ENCODE results near the gene TCF12. TPM values are rescaled to one million over a fixed set of nuclear protein-coding genes. Genes with fewer than 3 reads are reported as not detected.

The TCF12 gene
- total RNA-seq, 1 donor from 2014 or later: 106 TPM

DNA sequence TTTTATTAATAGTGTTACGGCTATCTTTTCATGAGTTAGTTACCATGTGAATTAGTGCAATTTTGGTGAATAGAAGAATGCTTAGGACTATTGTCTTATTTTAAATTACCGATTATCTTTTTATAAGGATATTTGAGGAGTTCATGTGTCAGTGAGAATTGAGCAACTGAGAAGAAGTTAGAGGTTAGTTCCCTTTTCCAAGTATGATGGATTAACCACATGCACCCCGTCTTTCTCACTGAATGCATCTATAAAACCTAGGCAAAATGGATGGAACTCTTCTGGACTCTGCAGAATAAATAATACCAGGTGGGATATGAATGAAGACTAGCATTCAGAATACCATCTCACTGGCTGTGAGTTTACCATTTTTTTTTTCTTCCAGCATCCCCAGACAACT is 74.3 kb downstream of the TCF12 start:
- H3K27ac Mint-ChIP-seq (ENCODE audit: unreplicated experiment): no peak overlapping the region
- DNase-seq (ENCODE audit: low spot score): no peak
- H3K9me3 Mint-ChIP-seq (ENCODE audit: low read depth): no peaks in the 10 kb centered on the region
- peaks cover 36% of the 10 kb centered on the region for H3K4me1 Mint-ChIP-seq (ENCODE audit: low read depth)
- peaks cover 2% of the 10 kb centered on the region for H3K36me3 Mint-ChIP-seq (ENCODE audit: low read depth)
- no peak overlapping the region for H3K4me3 Mint-ChIP-seq (ENCODE audit: unreplicated experiment)
- TF ChIP-seq, protein P1, sequence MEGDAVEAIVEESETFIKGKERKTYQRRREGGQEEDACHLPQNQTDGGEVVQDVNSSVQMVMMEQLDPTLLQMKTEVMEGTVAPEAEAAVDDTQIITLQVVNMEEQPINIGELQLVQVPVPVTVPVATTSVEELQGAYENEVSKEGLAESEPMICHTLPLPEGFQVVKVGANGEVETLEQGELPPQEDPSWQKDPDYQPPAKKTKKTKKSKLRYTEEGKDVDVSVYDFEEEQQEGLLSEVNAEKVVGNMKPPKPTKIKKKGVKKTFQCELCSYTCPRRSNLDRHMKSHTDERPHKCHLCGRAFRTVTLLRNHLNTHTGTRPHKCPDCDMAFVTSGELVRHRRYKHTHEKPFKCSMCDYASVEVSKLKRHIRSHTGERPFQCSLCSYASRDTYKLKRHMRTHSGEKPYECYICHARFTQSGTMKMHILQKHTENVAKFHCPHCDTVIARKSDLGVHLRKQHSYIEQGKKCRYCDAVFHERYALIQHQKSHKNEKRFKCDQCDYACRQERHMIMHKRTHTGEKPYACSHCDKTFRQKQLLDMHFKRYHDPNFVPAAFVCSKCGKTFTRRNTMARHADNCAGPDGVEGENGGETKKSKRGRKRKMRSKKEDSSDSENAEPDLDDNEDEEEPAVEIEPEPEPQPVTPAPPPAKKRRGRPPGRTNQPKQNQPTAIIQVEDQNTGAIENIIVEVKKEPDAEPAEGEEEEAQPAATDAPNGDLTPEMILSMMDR (IDR thresholded peaks at IDR 0.05): no peak
- no peaks in the 10 kb centered on the region for H3K27me3 Mint-ChIP-seq (ENCODE audit: low read depth)

DNA sequence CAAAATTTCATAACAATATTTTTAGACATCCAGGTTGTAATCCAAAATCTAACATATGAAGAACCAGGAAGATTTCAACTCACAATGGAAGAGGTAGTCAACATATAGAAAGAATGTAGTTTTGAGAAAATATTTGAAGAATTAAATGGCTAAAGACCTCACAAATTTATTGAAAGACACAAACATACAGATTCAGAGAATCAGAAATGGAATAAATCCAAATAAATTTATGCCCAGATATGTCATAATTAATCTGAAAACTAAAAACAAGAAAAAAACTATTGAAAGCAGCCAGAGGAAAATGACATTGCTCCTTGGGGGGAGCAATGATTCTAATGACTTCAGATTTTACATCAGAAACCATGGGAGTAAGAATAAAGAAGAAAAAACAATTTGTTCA is 75.8 kb downstream of the TCF12 start:
- TF ChIP-seq, protein P1 (IDR thresholded peaks at IDR 0.05): no peak
- H3K27me3 Mint-ChIP-seq (ENCODE audit: low read depth): no peaks in the 10 kb centered on the region
- H3K36me3 Mint-ChIP-seq (ENCODE audit: low read depth): peaks cover 2% of the 10 kb centered on the region
- DNase-seq (ENCODE audit: low spot score): no peak
- no peaks in the 10 kb centered on the region for H3K9me3 Mint-ChIP-seq (ENCODE audit: low read depth)
- H3K27ac Mint-ChIP-seq (ENCODE audit: unreplicated experiment): no peak overlapping the region
- H3K4me3 Mint-ChIP-seq (ENCODE audit: unreplicated experiment): no peak overlapping the region
- peaks cover 29% of the 10 kb centered on the region for H3K4me1 Mint-ChIP-seq (ENCODE audit: low read depth)

DNA sequence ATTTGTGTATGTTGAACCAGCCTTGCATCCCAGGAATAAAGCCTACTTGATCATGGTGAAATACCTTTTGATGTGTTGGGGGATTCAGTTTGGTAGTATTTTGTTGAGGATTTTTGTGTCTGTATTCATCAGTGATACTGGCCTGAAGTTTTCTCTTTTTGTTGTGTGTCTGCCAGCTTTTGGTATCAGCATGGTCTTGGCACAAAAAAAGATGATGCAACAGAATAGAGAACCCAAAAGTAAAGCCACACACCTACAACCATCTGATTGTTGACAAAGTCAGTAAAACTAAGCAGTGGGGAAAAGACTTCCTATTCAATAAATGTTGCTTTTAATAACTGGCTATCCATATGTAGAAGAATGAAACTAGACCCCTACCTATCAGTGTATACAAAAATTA is 77.6 kb downstream of the TCF12 start:
- DNase-seq (ENCODE audit: low spot score): no peak
- Mint-ChIP-seq H3K9me3 (ENCODE audit: low read depth) (no peaks in the 10 kb centered on the region), H3K4me1 (ENCODE audit: low read depth) (peaks cover 31% of the 10 kb centered on the region), H3K36me3 (ENCODE audit: low read depth) (peaks cover 2% of the 10 kb centered on the region), H3K27ac (ENCODE audit: unreplicated experiment) (no peak overlapping the region), H3K4me3 (ENCODE audit: unreplicated experiment) (no peak overlapping the region), H3K27me3 (ENCODE audit: low read depth) (no peaks in the 10 kb centered on the region)
- TF ChIP-seq, protein P1 (IDR thresholded peaks at IDR 0.05): no peak

DNA sequence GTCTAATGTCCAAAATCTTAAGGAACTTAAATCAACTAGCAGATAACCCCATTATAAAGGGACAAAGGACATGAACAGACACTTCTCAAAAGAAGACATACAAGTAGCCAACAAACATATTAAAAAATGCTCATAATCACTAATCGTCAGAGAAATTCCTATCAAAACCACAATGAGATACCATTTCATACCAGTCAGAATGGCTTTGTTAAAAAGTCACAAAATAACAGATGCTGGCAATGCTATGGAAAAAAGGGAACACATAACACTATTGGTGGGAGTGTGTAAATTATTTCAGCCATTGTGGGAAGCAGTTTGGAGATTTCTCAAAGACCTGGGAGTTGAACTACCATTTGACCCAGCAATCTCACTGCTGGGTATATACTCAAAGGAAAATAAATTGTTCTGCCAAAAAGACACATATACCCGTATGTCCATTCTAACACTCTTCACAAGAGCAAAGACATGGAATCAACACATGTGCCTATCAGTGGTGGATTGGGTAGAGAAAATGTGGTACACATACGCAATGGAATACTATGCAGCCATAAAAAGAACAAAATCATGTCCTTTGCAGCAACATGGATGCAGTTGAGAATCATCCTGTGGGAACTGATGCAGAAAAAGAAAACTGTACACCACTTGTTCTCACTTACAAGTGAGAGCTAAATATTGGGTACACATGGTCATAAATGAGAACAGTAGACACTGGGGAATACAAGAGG is 78.5 kb downstream of the TCF12 start:
- H3K4me1 Mint-ChIP-seq (ENCODE audit: low read depth): peaks cover 38% of the 10 kb centered on the region
- H3K36me3 Mint-ChIP-seq (ENCODE audit: low read depth): peaks cover 2% of the 10 kb centered on the region
- no peak overlapping the region for H3K4me3 Mint-ChIP-seq (ENCODE audit: unreplicated experiment)
- no peak overlapping the region for H3K27ac Mint-ChIP-seq (ENCODE audit: unreplicated experiment)
- H3K27me3 Mint-ChIP-seq (ENCODE audit: low read depth): no peaks in the 10 kb centered on the region
- DNase-seq (ENCODE audit: low spot score): no peak
- TF ChIP-seq, protein P1 (IDR thresholded peaks at IDR 0.05): no peak
- no peaks in the 10 kb centered on the region for H3K9me3 Mint-ChIP-seq (ENCODE audit: low read depth)

DNA sequence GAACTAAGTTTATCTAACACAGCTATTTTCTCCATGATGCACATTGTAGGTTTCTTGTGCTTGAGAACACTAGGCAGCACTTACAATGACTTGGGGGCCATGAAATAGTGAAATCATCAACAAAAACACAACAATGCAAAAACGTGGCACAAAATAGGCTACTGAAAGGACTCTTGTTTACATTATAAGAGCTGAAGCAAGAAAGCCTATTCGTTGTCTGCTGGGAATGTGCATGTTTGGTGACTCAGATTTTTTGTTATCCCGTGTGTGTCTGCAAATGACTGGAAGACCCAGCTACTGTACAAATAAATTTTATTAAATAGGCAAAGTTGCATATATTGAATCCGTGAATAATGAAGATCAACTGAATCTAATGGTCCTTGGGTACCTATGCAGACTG is 85.0 kb downstream of the TCF12 start:
- H3K36me3 Mint-ChIP-seq (ENCODE audit: low read depth): peaks cover 1% of the 10 kb centered on the region
- no peaks in the 10 kb centered on the region for H3K9me3 Mint-ChIP-seq (ENCODE audit: low read depth)
- H3K4me3 Mint-ChIP-seq (ENCODE audit: unreplicated experiment): no peak overlapping the region
- H3K4me1 Mint-ChIP-seq (ENCODE audit: low read depth): peaks cover 50% of the 10 kb centered on the region
- TF ChIP-seq, protein P1 (IDR thresholded peaks at IDR 0.05): no peak
- no peaks in the 10 kb centered on the region for H3K27me3 Mint-ChIP-seq (ENCODE audit: low read depth)
- peak overlapping the region; percentile 39 for H3K27ac Mint-ChIP-seq (ENCODE audit: unreplicated experiment)
- no peak for DNase-seq (ENCODE audit: low spot score)

Data from chondrocyte (in vitro differentiated cells).